ENCODE data around the gene SHB. TPM values are rescaled to one million over a fixed set of nuclear protein-coding genes. Genes with fewer than 3 reads are reported as not detected.

The SHB gene
- total RNA-seq, 1 experiment from 2014 or later: 56.4 TPM

- Histone ChIP-seq H2AFZ (ENCODE audit: low read length) (no peak overlapping the region), H3K9me2 (replicated peaks; ENCODE audit: low read length) (no peaks in the 10 kb centered on the region), H3K4me1 (ENCODE audit: insufficient read depth, low read length) (no peaks in the 10 kb centered on the region), H3K4me2 (ENCODE audit: low read length) (no peak overlapping the region), H3K27me3 (ENCODE audit: low read length) (no peaks in the 10 kb centered on the region), H3K4me3 (ENCODE audit: low read length) (no peak overlapping the region), H3K27ac (ENCODE audit: low read length) (no peak overlapping the region), H3K9ac (ENCODE audit: low read length) (no peak overlapping the region), H4K20me1 (ENCODE audit: low read length) (no peaks in the 10 kb centered on the region), H3K9me3 (ENCODE audit: low read length) (no peaks in the 10 kb centered on the region), H3K36me3 (ENCODE audit: low read depth, low read length) (no peaks in the 10 kb centered on the region), H3F3A (ENCODE audit: low read length, unreplicated experiment) (no peaks in the 10 kb centered on the region), H3K79me2 (ENCODE audit: low read length) (no peaks in the 10 kb centered on the region)
- no peak for ATAC-seq
- CTCF ChIA-PET: no interaction called here
- POLR2A ChIA-PET (ENCODE audit: unreplicated experiment): no interaction called here
- intact Hi-C loops (cut with micrococcal nuclease): no loop called here
- TF ChIP-seq CTCF (conservative IDR thresholded peaks at IDR 0.05; ENCODE audit: low read depth, low read length): no peak
- TF ChIP-seq EZH2 (IDR thresholded peaks at IDR 0.05; ENCODE audit: low read length, unreplicated experiment): no peak
- no peak for TF ChIP-seq EZH2phosphoT487 (IDR thresholded peaks at IDR 0.05; ENCODE audit: borderline replicate concordance, low read length)
- BruUV-seq (replicated peaks): no TSS peak
- no peak for DNase-seq
Observed at GRCh38 chr9:37870081-37870798, 198.8 kb downstream of the SHB start.

Other genes with a start within 250 kb of the SHB start
- 24.1 and 30.6 TPM in 2 replicates for gene SLC25A51, start 165.1 kb downstream of the SHB start, total RNA-seq (2014; rRNA removed)